ENCODE measurements around the gene MS4A10. TPM values are rescaled to one million over a fixed set of nuclear protein-coding genes. Genes with fewer than 3 reads are reported as not detected.
A peak's percentile ranks its signal among the peaks of the same experiment; 100 is the strongest.

MS4A10 gene
- total RNA-seq, 3 donors from 2014 or later = 1.2 TPM; not detected in 2

GRCh38 chr11:60747359-60747873, 37.7 kb upstream of the MS4A10 start:
- TF ChIP-seq, protein P1, sequence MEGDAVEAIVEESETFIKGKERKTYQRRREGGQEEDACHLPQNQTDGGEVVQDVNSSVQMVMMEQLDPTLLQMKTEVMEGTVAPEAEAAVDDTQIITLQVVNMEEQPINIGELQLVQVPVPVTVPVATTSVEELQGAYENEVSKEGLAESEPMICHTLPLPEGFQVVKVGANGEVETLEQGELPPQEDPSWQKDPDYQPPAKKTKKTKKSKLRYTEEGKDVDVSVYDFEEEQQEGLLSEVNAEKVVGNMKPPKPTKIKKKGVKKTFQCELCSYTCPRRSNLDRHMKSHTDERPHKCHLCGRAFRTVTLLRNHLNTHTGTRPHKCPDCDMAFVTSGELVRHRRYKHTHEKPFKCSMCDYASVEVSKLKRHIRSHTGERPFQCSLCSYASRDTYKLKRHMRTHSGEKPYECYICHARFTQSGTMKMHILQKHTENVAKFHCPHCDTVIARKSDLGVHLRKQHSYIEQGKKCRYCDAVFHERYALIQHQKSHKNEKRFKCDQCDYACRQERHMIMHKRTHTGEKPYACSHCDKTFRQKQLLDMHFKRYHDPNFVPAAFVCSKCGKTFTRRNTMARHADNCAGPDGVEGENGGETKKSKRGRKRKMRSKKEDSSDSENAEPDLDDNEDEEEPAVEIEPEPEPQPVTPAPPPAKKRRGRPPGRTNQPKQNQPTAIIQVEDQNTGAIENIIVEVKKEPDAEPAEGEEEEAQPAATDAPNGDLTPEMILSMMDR (IDR thresholded peaks at IDR 0.05) = no peak
- Histone ChIP-seq H3K36me3 (ENCODE audit: low read depth) (no peaks in the 10 kb centered on the region), H3K4me3 (no peak overlapping the region), H3K9me3 (no peaks in the 10 kb centered on the region), H3K4me1 (ENCODE audit: low read depth) (no peaks in the 10 kb centered on the region)
- intact Hi-C loops (cut with DNase I, micrococcal nuclease) = no loop called here
- DNase-seq (no peak), ATAC-seq (no peak)

DNA sequence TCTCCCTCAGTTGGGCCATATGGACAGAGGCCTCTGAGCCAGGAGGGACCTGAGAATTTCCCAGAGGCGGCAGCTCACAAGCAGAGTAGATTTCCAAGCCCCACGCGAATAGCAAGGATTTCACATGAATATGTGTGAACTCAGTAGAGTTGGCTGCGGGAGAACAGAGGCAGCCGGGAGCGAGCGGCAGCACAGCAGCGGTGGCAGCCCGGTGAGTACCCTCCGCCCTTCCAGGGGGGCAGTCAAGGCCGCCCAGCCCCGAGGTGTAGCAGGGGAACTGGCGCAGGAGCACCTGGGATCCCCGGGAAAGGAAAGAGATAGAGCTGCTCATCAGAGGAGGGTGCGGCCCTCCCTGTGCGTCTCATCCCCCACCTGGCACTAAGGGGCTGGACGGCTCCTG, 36.9 kb upstream of the MS4A10 start:
- TF ChIP-seq, protein P1 (IDR thresholded peaks at IDR 0.05) = no peak
- H3K4me3 ChIP-seq = no peak overlapping the region
- ATAC-seq = no peak
- intact Hi-C loops (cut with DNase I, micrococcal nuclease) = no loop called here
- DNase-seq = no peak
- no peaks in the 10 kb centered on the region for H3K4me1 ChIP-seq (ENCODE audit: low read depth)
- no peaks in the 10 kb centered on the region for H3K36me3 ChIP-seq (ENCODE audit: low read depth)
- H3K9me3 ChIP-seq = no peaks in the 10 kb centered on the region

GRCh38 chr11:60748821-60749220, 36.3 kb upstream of the MS4A10 start:
- TF ChIP-seq, protein P1 (IDR thresholded peaks at IDR 0.05) = no peak
- DNase-seq (no peak), ATAC-seq (no peak)
- intact Hi-C loops (cut with DNase I, micrococcal nuclease) = no loop called here
- no peaks in the 10 kb centered on the region for H3K4me1 ChIP-seq (ENCODE audit: low read depth)
- H3K9me3 ChIP-seq = no peaks in the 10 kb centered on the region
- H3K4me3 ChIP-seq = no peak overlapping the region
- no peaks in the 10 kb centered on the region for H3K36me3 ChIP-seq (ENCODE audit: low read depth)

DNA sequence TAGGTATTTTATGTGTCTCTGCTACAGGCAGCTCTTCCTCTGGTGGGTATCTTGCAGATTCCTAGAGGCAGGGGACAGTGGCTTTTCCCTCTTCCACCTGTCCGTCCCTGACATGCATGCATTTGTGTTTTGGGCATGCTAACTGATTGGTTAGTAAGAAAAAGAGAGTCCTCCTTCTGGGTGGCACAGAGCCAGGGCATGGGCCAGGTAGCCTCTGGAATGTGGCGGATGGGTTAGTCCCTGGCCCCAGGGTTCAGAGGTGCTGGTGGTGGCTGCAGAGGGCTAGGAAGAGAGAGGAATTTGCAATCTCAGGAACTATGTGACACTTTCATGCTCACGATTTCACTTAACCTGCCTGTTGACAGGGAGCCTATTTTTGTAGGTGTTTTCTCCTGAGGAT, 34.2 kb upstream of the MS4A10 start:
- DNase-seq = no peak
- Histone ChIP-seq H3K36me3 (ENCODE audit: low read depth) (no peaks in the 10 kb centered on the region), H3K4me1 (ENCODE audit: low read depth) (no peaks in the 10 kb centered on the region), H3K9me3 (no peaks in the 10 kb centered on the region), H3K4me3 (no peak overlapping the region)
- no peak for ATAC-seq
- TF ChIP-seq, protein P1 (IDR thresholded peaks at IDR 0.05) = no peak
- intact Hi-C loops (cut with DNase I, micrococcal nuclease) = no loop called here

DNA sequence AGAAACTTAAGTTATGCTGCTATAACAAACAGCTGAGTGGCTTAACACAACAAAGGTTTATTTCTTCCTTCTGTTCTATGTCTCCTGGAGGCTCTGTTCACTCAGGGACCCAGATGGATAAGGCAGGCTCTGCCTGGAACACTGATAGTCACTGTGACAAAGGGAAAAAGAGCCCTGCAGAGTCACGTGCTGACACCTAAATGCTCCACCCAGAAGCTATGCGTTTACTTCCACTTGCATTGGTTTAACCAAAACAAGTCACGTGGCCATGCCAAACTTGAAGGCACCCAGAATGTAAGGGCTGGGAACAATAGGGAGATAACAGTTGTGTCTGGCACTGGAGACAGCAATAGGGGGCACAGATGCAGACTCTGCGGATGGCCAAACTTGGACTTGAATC, 31.8 kb upstream of the MS4A10 start:
- no peak for DNase-seq
- Histone ChIP-seq H3K4me3 (no peak overlapping the region), H3K4me1 (ENCODE audit: low read depth) (no peaks in the 10 kb centered on the region), H3K9me3 (no peaks in the 10 kb centered on the region), H3K36me3 (ENCODE audit: low read depth) (no peaks in the 10 kb centered on the region)
- intact Hi-C loops (cut with DNase I, micrococcal nuclease) = no loop called here
- peak; percentile 36 for ATAC-seq
- TF ChIP-seq, protein P1 (IDR thresholded peaks at IDR 0.05) = no peak

DNA sequence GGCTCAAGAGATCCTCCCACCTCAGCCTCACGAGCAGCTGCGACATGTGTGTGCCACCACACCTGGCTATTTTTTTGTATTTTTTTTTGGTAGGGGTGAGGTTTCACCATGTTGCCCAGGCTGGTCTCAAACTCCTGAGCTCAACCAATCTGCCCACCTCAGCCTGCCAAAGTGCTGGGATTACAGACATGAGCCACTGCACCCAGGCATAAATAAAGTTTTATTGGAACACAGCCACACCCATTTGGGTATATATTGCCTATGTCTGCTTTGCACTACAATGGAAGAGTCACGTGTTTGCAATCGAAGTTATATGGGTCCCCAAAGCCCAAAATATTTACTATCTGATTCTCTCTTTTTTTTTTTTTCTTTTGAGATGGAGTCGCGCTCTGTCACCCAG, 30.2 kb upstream of the MS4A10 start:
- TF ChIP-seq, protein P1 (IDR thresholded peaks at IDR 0.05) = no peak
- Histone ChIP-seq H3K36me3 (ENCODE audit: low read depth) (no peaks in the 10 kb centered on the region), H3K4me1 (ENCODE audit: low read depth) (no peaks in the 10 kb centered on the region), H3K4me3 (no peak overlapping the region), H3K9me3 (no peaks in the 10 kb centered on the region)
- intact Hi-C loops (cut with DNase I, micrococcal nuclease) = no loop called here
- DNase-seq (no peak), ATAC-seq (no peak)
